GM18508 (cell line): ENCODE data around the gene ASAP2.

Source experiments
- ATAC-seq: cut with Tn5 transposase; IDR thresholded peaks from one replicate; pipeline ENCODE4 v1.9.1; 2021; ENCODE audit warnings: moderate number of reproducible peaks; ENCODE audit not compliant: insufficient read depth, unreplicated experiment

ASAP2 gene

DNA sequence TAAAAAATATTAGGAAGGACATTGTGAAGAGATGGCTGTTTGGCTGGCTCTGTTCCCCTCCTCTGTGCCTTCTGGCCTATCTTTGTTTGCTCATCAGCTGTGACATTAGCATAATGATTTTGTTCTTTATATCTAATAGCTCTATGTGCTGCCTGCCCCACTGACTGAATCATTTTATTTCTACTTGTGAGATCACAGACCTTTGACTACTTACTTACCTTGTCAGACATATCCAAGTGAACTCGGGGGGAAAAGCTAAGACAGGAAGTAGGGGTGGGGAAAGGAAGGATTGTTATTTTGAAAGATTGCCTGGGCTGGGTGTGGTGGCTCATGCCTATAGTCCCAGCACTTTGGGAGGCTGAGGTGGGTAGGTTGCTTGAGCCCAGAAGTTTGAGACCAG is 104.2 kb downstream of the ASAP2 start:
- no peak for ATAC-seq

DNA sequence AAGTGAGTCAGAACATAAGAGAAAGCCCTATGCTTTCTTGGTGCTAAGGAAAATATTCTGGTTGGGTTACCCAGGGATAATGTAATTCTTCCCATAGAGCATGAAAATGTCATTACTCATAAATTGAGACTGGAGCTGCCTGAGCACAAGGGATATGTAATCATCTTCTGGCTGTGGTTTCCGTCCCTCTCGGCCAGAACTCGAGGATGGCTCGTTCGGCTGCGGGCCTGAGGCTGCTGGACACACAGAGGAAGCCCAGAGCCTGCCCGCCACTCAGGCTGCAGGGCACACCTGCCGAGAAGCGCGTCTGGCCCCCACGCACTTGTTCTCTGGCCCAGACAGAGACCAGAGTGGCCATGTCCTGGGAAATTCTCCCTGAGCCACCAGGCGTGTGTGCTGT is 104.9 kb downstream of the ASAP2 start:
- ATAC-seq = no peak

DNA sequence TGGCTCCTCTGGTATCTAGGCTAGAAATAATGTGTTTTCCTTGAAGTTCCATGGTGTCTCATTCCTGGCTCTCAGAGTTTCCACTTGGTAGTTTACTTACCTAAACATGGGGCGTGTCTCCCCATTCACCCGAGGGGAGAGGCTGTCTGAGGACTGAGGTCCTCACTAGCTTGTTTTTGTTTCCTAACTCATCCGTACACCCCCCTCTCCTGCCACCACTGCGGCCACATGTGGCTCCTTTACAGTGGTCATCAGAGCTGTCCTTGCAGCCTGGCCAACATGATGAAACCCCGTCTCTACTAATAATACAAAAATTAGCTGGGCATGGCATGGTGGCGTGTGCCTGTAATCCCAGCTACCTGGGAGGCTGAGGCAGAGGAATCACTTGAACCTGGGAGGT is 106.0 kb downstream of the ASAP2 start:
- ATAC-seq = no peak

DNA sequence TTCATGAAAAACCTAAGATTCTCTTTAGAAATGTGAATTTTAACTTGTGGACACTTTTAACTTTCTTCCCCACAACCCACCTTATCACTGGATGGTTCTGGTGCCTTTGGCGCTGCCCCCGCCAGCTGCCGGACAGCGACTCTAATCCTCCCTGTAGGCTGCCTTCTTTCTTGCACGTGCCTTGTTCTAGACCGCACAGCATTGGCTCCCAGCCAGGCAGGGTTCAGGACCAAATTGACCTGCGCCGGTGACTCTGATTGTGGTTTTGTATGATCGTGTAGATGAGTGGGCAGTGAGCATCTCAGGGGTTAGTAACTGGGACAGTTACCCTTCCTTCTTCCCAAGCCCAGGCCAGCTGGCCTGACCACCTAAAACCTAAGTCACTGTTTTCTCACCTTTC is 106.8 kb downstream of the ASAP2 start:
- no peak for ATAC-seq

DNA sequence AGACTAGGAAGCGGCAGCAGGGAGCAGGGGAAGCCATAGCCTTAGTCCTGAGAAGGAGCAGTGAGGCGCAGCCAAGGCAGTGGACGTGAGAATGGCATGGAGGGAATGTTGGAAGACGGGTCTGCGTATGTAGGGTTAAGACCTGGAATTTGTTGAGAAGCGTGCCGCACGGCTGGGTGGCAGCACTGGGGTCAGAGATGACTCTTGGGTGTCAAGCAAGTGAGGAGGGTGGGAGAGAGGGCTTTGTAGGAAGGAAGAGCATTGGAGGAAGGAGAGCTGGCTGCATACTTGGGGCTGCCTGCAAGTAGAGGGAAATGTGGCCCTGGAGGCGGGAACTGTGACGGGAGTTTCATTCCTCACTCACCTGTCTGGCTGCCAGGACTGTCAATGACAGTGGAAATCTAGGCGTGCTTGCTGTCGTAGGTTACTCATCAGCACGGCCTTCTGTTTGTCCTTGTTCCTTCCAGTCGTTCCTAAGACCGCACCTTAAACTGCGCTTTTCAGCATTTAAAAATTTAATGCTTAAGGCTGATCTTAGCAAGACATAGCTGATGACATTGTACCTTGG is 108.8 kb downstream of the ASAP2 start:
- no peak for ATAC-seq

DNA sequence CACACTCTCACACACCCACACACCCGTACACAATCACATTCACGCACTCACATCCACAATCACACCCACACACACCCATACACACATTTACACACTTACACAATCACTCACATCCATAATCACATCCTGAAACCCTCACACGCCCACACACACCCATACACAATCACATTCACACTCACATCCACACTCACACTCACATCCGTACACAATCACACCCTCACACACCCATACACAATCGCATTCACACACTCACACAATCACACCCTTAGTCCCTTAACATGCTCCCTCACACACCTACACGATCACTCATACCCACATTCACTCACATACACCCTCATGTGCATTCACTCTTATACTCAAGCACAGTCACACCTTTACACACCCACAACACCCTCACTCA is 110.9 kb downstream of the ASAP2 start:
- no peak for ATAC-seq

DNA sequence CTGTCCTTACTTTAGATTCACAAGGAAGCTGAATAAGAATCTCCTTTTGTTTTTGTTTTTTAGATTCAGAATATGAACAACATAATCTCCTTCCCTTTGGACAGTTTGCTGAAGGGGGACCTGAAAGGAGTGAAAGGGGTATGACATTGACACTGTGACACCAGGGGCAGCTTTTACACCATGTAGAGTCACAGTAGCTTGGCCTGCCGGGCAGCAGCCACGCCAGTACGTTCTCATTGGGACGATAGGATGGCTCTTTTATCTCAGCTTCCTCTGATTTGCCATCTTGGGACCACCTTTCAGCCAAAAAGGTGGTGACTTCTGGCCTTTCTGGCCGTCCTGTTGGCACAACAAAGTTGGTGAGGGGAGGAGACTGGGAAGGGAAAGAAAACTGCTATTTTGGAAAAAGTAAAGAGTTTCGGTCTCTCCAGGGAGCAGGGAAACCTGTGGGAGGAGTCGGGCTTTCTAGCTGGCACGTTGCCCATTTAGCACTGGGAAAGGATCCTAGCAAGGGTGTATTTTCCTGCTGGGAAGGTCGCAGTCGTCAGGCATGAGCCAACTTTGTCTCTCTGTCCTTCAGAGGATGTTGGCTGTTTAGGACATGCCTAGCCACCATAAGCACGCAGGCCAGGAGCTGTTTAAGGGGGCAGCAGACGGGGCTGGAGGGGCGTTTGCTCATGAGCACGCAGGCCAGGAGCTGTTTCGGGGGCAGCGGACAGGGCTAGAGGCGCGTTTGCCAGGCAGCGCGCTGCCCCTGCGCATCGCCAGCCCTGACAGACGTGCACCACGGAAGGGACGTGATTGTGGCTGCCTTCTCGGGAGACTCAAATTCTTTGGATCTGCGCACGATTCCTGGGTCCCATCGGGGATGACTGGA is 112.1 kb downstream of the ASAP2 start:
- ATAC-seq = no peak

DNA sequence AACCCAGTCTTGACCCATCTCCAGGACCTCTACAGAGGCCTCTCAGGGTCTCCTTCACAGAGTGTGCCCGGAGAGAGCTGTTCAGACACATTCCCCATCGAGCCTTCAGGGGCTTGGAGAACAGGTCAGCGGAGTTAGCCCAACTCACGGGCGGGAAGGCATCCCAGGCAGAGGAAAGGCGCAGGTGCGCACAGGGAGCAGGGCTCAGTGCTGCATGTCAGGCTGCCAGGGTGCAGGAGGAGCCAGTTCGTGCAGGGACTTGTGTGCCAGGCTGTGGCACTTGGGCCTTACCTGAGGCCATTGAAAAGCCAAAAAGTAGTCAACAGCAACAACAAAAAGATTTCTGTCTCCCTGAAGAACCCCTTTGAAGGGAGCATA is 112.7 kb downstream of the ASAP2 start:
- no peak for ATAC-seq

DNA sequence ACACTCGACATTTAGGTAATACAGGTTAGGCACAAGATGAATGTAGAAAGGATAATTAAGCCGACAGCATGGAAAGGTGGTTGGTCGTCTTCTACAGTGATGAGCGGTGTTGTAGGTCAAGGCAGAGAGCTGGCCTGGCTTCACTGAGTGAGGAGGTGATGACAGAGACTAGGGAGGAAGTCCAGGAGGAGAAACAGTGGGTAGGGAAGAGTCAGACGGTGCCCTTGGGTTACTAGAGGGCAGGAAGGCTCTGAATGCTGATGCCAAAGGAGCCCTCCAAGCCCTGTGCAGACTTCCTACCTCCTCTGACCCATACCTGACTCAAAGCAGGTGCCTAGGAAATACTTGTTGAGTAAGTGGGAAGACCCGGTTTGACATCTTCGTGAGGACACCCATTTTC is 116.0 kb downstream of the ASAP2 start:
- no peak for ATAC-seq

DNA sequence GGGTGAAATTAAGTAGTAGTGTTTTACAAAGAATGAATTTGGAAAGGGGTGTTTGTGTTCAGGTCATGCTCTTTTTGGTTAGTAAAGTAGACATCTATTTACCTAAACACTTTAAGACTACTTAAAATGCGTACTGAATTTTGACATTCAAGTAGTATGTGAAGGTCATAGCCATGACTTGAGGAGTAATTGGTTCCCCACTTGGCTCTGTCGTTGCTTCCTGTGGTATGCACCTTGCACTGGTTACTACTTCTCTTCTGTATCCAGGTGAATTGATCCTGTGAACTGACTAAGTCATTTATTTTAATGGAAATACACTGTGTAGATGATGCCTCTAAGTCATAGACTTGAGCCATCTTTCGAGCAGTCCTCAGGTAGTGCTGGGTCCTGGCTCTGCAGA is 118.8 kb downstream of the ASAP2 start:
- no peak for ATAC-seq

DNA sequence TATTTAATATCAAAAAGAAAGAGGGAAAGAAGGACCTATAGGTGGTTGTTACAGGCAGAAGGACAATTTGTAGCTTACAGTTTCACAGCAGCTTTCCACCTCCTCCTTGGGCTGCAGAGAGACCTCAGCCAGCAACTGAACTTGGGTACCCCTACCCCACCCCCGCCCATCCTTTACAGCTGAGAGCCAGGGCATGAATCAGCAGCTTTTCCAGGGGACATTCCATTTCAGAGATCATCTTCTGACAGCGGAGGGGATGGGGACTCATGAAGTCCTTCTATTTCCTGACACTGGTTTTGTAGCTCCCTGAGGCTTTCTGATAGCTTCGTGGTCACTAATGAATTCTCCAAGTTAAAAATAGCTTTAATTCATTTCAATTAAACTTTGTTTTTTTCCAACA is 120.4 kb downstream of the ASAP2 start:
- no peak for ATAC-seq

DNA sequence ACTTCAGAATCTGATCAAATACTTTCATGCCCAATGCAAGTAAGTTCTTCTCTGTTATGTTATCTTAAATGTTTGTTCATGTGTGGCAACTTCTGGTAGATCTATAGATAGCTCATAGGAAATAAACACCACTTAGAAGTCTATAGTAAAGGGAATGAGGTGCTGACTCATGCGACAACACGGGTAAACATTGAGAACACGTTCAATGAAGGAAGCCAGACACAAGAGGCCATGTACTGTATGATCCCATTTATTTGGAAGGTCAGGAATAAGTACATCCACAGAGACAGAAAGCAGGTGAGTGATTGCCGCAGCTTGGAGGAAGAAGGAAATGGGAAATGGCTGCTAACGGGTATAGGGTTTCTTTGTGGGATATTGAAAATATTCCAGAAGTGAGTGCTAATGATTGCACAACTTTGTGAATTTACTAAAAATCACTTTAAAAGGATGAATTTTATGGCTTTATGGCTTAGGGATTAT is 121.3 kb downstream of the ASAP2 start:
- no peak for ATAC-seq

DNA sequence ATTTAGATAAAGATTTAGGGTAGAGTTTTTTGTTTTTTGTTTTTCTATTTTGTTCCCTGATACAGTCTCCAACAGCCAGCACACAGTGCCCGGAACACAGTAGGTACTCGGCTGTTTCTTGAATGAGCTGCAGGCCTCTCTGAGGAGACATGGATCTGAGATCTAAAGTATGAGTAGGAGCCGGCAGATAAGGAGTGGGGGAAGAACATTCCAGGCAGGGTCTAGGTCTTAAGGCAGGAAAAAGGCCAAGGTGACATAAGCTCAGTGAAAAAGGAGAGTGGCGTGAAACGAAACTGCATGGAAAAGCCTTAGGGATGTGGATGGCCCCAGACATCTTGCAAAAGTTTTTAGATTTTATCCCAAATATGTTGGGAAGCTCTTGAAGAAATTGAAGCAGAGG is 122.3 kb downstream of the ASAP2 start:
- ATAC-seq = no peak

DNA sequence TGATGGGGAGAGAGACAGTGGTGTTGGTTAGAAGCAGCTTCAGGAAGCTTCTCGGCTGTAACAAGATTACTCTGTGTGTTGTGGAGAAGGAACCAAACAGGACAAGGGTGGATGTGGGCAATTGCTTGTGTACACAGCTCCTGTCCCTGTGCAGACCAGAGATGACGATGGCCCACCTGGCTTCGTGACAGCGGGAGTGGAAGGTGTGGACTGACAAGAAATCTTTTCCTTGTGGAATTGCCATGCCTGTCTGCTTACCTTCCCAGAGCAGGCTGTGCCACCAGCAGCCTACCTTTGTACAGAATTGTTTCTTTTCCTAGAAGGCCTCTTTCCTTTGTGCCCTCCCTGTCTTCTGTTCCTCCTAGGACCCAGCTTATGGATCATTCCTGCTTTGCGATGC is 122.9 kb downstream of the ASAP2 start:
- ATAC-seq = no peak

DNA sequence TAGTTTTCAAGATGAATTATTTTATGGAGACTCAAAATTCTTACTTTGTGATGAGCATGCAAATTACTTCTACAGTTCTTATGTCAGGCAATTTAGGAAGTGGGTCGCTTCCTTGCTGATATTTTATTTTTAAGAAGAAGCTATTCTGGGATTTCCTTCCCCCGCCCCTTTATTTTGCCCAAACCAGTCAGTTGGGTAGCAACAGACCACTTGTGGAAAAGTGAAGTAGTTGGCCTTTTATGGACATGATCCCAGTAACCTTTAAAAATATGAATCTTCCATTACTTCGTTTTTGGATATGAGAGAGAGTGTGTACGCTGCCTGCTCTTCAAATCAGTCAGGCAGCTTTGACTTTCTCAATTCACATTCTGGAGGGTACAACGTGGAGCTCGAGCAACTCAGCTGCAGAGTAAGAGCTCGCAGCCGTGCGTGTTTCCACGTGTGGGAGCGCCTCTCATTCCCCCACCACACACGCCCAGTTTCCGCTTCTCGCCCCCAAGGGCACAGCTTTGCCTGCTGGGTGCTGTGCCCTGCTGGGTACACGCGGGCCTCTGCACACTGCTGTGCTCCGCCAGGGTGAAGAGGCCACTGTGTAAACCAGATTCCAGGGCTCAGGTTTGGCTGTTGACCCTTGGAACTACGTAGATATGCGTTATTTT is 124.1 kb downstream of the ASAP2 start:
- ATAC-seq = no peak

DNA sequence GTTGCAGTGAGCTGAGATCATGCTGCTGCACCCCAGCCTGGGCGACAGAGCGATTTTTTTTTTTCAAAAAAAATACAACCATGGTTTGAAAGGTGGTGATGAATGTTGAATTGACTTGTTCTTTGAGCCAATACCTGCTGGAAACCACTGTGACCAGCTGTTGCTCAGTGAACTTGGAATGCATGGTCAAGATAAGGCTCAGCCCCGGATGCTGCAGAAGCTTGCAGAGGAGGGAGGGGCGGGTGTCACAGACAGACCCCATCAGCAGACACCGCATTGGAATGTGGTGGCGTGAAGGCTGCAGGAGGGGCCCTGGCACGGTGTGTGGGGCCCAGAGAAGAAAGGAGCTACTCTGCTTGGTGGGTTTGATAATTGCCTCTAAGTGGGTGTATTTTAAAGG is 125.1 kb downstream of the ASAP2 start:
- ATAC-seq = no peak

DNA sequence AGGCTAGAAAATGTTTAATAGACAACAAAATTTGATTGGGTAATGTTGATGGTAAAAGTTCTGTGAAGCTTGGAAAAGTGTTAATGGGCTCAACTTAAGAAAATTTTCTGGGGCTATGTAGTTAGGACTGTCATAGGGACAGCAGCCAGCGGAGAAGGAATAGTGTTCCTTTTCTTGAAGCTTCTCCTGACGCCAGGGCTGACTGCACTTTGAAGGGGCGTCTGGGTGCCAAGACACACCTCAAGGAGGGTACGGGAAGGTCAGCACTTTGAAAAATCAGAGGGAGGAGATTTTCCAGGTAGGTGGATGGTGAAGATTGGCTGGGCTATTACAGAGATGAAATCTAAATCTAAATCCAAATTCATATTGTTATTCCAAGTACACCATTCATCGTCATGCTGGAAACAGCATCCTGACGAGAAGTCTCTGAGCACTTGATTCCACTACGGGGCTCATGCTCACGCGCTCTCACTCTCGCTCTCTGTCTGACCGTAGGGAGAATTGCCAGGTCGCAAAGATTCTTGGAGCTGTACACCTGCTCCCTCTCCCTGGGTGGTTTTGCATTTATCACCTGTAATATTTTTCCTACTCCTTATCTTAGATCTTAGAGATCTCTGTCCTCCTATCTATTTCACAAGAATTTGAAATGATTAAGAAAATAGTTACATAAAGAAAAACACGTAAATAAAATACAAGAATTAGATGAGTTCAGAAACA is 125.7 kb downstream of the ASAP2 start:
- no peak for ATAC-seq

DNA sequence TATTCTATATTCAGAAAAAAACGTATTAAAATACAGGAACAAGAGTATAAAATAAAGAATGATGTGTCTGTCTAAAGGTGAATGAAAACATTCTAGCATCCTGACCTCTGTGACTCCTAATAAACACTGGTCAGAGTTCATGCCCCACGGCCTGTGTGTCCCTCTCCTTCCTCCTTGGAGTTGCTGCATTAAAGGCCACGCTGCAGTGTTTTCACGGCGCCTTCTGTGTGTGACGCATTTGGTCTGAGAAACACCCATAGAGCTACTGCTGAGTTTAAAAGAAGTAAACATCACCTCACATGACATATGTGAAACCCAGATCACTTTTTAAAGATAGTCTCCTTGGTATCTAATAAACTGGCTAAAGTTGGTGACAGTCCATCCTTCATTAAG is 126.2 kb downstream of the ASAP2 start:
- no peak for ATAC-seq

DNA sequence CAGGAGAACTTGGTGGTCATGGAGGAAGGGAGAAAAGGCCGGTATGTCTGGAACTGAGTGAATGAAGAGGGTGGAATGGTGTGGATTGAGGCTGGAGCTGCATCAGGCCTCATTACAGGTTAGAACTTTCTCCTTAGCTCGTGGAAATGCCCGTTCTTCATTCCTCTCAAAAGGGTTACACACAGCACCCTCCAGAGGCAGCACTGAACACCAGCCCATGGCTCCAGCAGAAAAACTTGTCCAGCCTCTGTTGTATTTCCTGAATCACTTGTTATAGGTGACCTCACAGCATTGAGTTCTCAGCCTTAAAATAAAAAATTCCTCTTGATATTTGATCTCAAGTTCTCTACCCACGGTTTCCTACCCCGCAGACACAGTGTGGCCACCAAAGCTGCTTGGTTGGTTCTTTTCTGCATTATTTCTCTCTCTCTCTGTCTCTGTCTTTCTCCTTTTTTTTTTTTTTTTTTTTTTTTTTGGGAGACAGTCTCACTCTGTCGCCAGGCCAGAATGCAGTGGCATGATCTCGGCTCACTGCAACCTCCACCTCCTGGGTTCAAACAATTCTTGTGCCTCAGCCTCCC is 127.1 kb downstream of the ASAP2 start:
- no peak for ATAC-seq

DNA sequence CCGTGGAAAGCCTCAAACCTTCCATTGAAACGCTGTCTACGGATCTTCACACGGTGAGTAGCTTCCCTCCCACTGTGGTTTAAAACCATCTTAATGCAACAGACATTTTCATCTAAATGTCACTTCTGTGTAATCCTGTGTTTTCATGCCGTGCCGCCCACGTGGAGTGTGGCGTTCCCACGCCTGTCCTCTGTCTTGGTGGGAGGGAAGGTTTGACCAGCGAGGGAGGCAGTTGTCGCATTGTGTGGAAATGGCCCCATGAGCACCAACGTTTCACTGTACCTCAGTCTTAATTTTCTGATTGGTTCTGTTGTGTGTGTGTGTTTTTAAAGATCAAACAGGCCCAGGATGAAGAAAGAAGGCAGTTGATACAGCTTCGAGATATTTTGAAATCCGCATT is 128.1 kb downstream of the ASAP2 start:
- no peak for ATAC-seq
